GM04503 (cell line): ENCODE data around the gene RNASEH1.
"Not testable (repeated sequence)": the region's sequence is repeated elsewhere in the genome, so short reads cannot be mapped to it uniquely, and the experiment has no call there.

Experiments
- DNase-seq: peaks from one replicate; pipeline ENCODE4 v3.0.0-alpha.2; 2012; ENCODE audit warnings: low read depth

The RNASEH1 gene

GRCh38 chr2:3589086-3589485 lies 31.0 kb upstream of the RNASEH1 start:
- DNase-seq: no peak

- no peak for DNase-seq
These were observed 30.0 kb upstream of the RNASEH1 start for GRCh38 chr2:3588084-3588483.

DNA sequence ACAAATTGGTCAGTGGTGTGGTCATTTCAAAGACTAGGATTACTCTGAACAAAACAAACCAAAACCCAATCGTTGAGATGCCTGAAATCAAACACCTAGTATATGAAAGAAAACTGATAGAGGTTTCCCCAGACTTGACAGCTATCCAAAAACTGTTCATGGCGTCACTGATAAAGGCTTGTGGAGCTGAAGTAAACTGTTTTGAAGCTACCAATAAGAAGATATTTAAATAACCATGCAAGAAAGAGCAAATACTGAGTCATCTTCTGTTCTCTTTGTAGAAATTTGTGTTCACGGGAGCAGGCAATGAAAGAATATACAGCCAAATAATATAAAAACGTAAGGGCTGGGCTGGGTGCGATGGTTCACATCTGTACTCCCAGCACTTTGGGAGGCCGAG lies 29.3 kb upstream of the RNASEH1 start:
- no peak for DNase-seq

DNA sequence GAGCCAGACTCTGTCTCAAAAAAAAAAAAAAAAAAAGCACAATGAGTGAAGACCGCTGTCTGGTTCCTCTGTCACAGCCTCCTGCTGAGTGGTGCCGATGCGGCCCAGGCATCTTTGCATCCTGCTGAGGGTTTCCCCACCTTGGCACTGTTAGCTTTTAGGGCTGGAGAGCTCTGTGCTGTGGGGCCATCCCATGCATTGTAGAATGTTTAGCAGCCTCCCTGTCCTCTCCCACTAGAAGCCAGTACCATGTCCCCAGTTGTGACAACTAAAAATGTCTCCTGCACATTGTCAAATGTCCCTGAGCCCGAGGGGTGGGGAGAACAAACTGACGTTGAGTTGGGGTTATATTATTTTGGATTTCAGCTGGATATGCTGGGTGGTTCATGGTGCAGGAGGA lies 28.9 kb upstream of the RNASEH1 start:
- DNase-seq: no peak

DNA sequence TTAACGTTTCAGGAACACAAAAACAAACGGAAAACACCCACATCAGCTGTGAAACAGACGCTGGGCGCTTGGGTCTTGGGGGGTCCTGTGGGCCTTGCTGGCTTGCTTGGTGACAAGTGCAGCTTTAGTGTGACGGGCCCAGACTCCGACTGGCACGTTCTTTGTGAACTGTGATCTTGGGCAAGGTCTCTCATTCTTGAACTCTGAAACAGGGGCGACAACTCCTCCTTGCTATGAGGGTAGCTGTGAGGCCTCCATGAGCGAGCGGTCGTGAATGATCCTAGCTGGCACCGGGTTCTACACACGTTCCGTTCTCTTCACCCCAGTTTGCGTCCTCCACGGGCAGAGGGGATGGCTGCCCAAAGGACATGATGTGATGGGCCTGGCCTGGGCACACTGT lies 28.1 kb upstream of the RNASEH1 start:
- DNase-seq: no peak

DNA sequence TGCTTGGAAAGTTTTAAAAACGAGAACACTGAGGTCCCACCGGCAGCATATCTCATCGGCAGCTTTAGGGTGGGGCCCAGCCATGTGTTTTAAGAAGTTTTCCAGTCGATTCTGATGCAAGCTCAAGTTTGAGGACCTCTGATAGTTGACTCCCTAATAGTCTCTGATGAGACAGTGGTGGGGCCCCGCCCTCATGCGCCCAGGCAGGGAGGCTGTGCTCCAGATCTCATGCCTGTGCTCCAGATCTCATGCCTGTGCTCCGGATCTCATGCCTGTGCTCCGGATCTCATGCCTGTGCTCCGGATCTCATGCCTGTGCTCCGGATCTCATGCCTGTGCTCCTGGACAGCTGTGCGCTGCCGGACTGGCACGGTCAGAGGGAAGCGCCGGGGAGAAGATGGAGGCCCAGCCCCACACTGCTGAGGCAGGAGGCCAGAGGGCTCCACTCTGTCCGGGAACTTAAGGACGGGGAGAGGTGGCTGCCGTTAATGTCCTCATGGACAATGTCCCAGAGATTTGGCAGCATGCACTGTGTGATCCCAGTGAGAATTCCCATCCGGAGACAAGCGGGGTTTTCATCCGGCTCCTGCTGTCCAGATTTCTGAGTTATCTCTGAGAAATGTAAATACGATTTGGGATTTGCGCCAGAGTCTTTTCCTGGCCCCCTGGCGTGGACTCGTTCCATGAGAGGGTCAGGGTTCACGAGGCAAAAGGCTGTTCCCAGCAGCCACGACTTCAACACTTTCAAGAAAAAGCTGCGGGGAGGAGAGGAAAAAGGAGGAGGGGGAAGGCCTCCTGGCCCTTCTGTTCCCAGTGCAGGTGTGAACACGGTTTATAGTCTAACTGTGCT lies 27.4 kb upstream of the RNASEH1 start:
- DNase-seq: no peak

GRCh38 chr2:3584608-3585260 lies 26.6 kb upstream of the RNASEH1 start:
- no peak for DNase-seq

GRCh38 chr2:3584076-3584475 lies 25.9 kb upstream of the RNASEH1 start:
- no peak for DNase-seq

GRCh38 chr2:3581367-3582262 lies 23.5 kb upstream of the RNASEH1 start:
- no peak for DNase-seq

DNA sequence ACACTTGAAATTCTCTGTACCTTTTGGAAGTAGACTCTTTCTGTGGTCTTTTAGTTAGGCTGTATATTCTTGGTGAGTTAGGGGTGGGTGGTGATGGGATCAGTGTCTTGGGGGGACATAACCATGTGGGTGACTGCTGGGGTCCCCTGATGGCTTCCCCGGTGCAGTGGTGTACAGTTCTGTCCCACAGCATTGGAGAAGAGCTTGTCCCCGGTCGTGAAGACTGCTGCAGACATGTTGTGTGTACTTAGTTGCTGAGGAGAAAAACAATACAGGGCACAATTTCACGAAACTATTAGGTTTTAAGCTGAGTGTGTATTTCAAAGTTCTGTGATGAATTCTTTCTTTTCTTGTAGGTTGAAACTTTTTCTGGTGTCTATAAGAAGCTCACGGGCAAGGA lies 22.3 kb upstream of the RNASEH1 start:
- DNase-seq: no peak

GRCh38 chr2:3578987-3579386 lies 20.9 kb upstream of the RNASEH1 start:
- DNase-seq: no peak

DNA sequence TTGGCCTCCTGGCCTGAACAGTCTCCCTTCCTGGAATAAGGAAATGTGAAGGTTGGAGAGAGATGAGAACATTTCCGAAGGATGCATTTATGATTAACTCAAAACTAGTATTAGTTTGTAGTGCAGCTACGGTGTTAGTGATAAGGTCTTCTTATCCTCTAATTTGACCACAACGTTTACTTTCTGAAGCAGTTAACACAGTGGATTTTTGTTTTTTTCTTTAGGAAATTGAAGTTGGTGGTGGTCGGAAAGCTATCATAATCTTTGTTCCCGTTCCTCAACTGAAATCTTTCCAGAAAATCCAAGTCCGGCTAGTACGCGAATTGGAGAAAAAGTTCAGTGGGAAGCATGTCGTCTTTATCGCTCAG lies 18.1 kb upstream of the RNASEH1 start:
- not testable (repeated sequence) for DNase-seq

DNA sequence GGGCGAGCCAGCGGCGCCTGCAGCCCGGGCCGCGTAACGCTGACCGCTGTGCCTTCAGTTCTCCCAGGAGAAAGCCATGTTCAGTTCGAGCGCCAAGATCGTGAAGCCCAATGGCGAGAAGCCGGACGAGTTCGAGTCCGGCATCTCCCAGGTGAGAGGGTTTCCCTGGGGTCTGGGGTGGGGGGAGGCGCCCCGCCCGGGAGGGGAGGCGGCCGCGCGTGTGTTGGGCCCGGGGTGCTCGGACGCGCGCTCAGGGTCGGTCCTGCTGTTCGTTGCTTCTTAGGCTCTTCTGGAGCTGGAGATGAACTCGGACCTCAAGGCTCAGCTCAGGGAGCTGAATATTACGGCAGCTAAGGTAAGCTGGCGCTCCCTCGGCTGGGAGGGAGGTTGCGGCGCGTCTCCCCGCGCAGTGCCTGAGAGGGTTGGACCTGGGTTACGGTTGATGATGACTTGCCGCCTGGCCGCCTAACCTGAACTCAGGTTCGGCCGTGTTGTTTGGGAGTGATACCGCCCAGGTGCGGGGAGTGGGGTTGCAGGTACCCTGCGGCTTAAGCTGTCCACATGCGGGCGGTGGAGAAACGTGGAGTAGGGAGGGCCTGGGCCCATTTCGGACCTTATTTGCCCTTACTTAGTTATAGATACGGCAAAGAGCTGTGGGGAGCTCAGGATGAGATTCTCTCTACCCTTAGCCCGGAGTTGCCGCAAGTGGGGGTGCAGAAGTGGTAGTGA lies 17.6 kb upstream of the RNASEH1 start:
- DNase-seq: no peak

GRCh38 chr2:3574155-3574554 lies 16.0 kb upstream of the RNASEH1 start:
- no peak for DNase-seq

DNA sequence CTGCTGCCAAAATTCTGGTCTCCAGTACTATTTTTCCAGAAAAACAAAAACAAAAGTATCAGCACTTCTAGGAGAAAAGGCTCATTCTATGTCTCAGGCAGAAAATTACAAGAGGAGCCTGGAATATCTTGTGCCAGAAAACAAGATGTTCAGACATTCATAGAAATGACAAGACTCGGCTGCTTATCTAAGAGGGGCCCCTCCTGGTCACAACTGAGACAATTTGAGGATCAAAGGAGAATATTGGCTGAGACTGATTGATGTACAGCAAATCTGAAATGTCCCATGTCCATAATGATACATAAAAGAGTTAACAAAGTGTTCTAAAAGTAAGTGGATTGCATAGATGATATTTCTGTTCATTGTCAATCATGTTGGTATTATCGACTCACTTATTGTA lies 14.5 kb upstream of the RNASEH1 start:
- DNase-seq: no peak

DNA sequence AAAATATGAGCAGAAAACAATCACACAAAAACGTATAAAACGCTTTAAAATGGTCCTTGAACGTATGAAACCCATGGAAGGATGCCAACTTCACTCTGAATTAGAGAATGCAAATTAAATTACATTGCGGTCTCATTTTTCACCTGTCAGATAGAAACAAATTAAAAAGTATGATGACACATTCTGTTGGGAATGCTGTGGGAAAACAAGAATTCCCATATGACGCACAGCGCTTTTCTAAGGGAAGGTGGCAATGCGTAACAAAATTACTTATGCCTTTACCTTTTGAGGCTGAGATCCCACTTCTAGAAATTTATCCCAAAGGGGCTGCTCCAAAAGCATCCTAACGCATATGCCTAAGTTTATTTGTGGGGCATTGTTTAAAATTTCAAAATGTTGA lies 13.2 kb upstream of the RNASEH1 start:
- DNase-seq: no peak

GRCh38 chr2:3569656-3570055 lies 11.5 kb upstream of the RNASEH1 start:
- not testable (repeated sequence) for DNase-seq

DNA sequence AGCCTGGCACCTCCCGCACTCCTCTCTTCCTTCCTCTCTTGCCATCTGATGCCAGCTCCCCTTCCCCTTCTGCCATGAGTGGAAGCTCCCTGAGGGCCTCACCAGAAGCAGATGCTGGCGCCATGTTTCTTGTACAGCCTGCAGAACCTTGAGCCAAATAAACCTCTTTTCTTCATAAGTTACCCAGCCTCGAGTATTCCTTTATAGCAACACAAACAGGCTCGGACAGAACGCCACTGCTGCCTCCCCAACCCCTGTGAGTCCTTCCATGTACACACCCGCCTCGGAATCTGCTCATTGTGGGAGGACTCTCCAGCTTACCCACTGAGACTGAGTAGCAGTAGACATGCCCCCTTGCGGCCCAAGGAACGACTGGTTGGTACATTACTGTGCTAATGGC lies 8.7 kb upstream of the RNASEH1 start:
- DNase-seq: no peak

GRCh38 chr2:3565117-3565516 lies 7.0 kb upstream of the RNASEH1 start:
- no peak for DNase-seq

DNA sequence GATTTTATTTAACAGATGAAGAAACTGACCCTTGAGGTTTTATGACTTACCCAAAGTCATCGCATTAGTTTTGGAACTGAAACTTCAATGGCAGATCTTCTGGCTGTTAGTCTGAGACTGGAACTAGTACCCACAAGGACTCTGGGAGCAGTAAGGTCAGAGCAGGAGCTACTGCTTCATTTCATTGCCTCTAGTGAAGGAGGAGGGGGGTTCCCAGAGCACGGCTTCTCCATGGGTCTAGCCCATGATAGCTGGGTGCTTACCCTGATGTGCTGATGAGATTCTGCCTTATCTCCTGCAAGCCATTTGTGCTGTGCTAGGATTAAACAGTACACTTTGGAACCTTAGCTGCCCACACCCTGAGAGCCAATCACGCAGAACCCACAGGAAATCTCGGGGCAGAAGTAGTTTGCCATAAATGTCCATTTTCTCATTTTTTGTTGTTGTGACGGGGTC lies 5.4 kb upstream of the RNASEH1 start:
- DNase-seq: no peak

- DNase-seq: no peak
These were observed 411 bp downstream of the RNASEH1 start for GRCh38 chr2:3557639-3558204.

GRCh38 chr2:3553946-3554345 lies 4.2 kb downstream of the RNASEH1 start:
- DNase-seq: no peak
